Stomach (tissue), 4 donors: Measurements from ENCODE around the gene TCF7L1.

Experiments used
- EP300 ChIP-seq: sonication (generic); formaldehyde crosslinking; IDR thresholded peaks from one replicate; pipeline ENCODE4 v1.6.1; 2017; ENCODE audit warnings: antibody characterized with exemption
- POLR2A ChIP-seq, 4 donors: fragments of 450-650 bp; IDR thresholded peaks; one replicate each; pipeline ENCODE4 v1.6.1; 2016; ENCODE audit warnings: antibody characterized with exemption in 4 of 4, control low read depth in 2 of 4, mild to moderate bottlenecking in 1 of 4, moderate library complexity in 1 of 4
- POLR2AphosphoS5 ChIP-seq, 3 donors: sonication (generic); formaldehyde crosslinking; IDR thresholded peaks; one replicate each; pipeline ENCODE4 v1.6.1; 2016; ENCODE audit warnings: antibody characterized with exemption in 3 of 3
- TF ChIP-seq, protein P1 (sequence below), 7 experiments: fragments of 450-650 bp in 4 of 7; fragments of 200-600 bp in 3 of 7; sonication (generic) in 3 of 7; IDR thresholded peaks; one replicate each; pipeline ENCODE4 v1.5.1; 2016 to 2019; ENCODE audit warnings: antibody characterized with exemption in 7 of 7, control low read depth in 2 of 7, mild to moderate bottlenecking in 1 of 7

DNA sequence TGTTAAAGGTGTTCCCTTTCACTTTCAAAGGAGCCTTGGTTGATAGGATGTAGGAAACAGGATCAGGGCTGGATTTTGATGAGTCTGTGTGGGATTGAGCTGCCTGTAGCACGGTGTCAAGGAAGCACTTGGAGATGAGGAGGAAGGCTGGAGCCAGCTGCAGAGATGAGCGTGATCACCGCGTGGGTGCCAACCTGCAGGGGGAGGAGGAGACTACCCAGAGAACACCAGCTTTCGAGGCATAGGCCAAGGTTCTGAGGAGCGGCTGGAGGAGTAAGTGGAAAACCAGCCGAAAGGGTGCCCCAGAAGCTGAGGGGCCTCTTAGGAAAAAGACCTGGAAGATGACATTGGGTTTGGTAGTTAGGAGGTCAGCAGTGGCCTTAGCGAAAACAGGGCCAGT, 130.4 kb downstream of the TCF7L1 start:
- TF ChIP-seq, protein P1, sequence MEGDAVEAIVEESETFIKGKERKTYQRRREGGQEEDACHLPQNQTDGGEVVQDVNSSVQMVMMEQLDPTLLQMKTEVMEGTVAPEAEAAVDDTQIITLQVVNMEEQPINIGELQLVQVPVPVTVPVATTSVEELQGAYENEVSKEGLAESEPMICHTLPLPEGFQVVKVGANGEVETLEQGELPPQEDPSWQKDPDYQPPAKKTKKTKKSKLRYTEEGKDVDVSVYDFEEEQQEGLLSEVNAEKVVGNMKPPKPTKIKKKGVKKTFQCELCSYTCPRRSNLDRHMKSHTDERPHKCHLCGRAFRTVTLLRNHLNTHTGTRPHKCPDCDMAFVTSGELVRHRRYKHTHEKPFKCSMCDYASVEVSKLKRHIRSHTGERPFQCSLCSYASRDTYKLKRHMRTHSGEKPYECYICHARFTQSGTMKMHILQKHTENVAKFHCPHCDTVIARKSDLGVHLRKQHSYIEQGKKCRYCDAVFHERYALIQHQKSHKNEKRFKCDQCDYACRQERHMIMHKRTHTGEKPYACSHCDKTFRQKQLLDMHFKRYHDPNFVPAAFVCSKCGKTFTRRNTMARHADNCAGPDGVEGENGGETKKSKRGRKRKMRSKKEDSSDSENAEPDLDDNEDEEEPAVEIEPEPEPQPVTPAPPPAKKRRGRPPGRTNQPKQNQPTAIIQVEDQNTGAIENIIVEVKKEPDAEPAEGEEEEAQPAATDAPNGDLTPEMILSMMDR (IDR thresholded peaks at IDR 0.05), result no peak
- no peak for TF ChIP-seq POLR2A (IDR thresholded peaks at IDR 0.05)
- TF ChIP-seq EP300, result no peak
- no peak for TF ChIP-seq POLR2AphosphoS5 (IDR thresholded peaks at IDR 0.05)
